Right atrium auricular region (tissue), 2 donors: Measurements from ENCODE around the gene SLC22A14. TPM values are rescaled to one million over a fixed set of nuclear protein-coding genes. Genes with fewer than 3 reads are reported as not detected.

ENCODE experiments used
- DNase-seq: peaks from one replicate; pipeline ENCODE4 v3.0.0-alpha.2; 2019; ENCODE audit warnings: low spot score
- H3K27ac ChIP-seq, 2 donors: fragments of 200-600 bp; sonication (generic); 1 replicate in 1 of 2; 2 replicates in 1 of 2; pipeline ENCODE4 v1.5.1; 2016 to 2019
- H3K27me3 ChIP-seq, 2 donors: fragments of 200-600 bp; sonication (generic); one replicate each; pipeline versions ENCODE4 v1.5.1 to v1.6.0; 2017 to 2019
- H3K36me3 ChIP-seq: fragments of 200-600 bp; sonication (generic); one replicate; pipeline ENCODE4 v1.5.1; 2016
- H3K4me1 ChIP-seq, 2 donors: fragments of 200-600 bp; sonication (generic); one replicate each; pipeline versions ENCODE4 v1.5.1 to v1.6.0; 2017 to 2019
- H3K4me3 ChIP-seq, 2 donors: fragments of 200-600 bp; sonication (generic); 1 replicate in 1 of 2; 2 replicates in 1 of 2; pipeline ENCODE4 v1.5.1; 2017 to 2019; ENCODE audit warnings: mild to moderate bottlenecking in 1 of 2, moderate library complexity in 1 of 2
- H3K9me3 ChIP-seq, 2 donors: fragments of 200-600 bp; sonication (generic); one replicate each; pipeline ENCODE4 v1.5.1; 2019
- CTCF ChIP-seq, 2 donors: fragments of 200-600 bp; sonication (generic); IDR thresholded peaks; one replicate each; pipeline ENCODE4 v1.5.1; 2019; ENCODE audit warnings: antibody characterized with exemption in 2 of 2
- total RNA-seq, 2 donors: library from RNA; depleted of rRNA; stranded (reverse); fragments of >200 nt; gene quantifications; one replicate each; pipeline ENCODE4 v1.1.0, GENCODE V29; 2016

SLC22A14 gene
- total RNA-seq, 2 donors from 2014 or later, result not detected

DNA sequence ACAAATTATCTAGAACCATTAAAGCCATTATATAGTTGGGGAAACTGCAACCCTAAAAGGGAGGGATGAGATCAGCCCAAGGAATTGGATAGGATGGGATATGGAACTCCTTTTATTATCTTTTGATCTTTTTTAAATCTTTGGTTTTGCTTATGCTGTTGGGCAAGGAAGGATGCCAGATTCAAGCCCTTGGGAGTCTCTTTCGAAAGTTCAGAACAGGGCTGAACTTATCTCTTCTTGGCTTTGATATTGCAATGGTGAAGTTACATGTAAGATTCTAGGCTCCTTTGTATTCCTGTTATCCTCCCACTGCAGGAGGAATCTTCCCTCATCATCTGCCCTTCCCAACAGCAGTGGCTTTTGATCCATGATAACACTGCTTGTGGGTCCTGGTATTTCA, 26.5 kb upstream of the SLC22A14 start:
- no peak for TF ChIP-seq CTCF (IDR thresholded peaks at IDR 0.05)

DNA sequence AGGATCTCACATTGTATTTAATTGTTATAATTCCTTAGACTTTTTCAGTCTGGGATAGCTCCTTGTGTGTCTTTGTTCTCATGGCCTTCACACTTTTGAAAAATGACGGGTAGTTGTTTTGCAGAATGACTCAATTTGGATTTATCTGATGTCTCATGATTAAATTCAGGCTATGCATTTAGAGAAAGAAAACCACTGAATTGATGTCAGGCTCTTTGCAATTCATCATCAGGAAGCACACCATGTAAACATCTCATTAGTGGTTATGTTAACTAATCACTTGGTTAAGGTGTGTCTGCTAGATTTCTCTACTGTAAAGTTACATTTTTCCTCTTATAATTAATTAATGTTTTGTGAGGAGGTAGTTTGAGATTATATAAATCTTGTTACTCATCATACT, 24.5 kb upstream of the SLC22A14 start:
- Histone ChIP-seq H3K27me3 (no peaks in the 10 kb centered on the region), H3K36me3 (peaks cover 28% of the 10 kb centered on the region), H3K27ac (no peak overlapping the region), H3K4me3 (no peak overlapping the region), H3K4me1 (no peaks in the 10 kb centered on the region), H3K9me3 (no peaks in the 10 kb centered on the region)
- no peak for DNase-seq
- no peak for TF ChIP-seq CTCF (IDR thresholded peaks at IDR 0.05)

More for the DNA sequence above, 26.5 kb upstream of the SLC22A14 start:
- Histone ChIP-seq H3K4me1 (no peaks in the 10 kb centered on the region), H3K36me3 (peaks cover 32% of the 10 kb centered on the region), H3K27ac (no peak overlapping the region), H3K9me3 (no peaks in the 10 kb centered on the region), H3K4me3 (no peak overlapping the region), H3K27me3 (no peaks in the 10 kb centered on the region)
- no peak for DNase-seq

DNA sequence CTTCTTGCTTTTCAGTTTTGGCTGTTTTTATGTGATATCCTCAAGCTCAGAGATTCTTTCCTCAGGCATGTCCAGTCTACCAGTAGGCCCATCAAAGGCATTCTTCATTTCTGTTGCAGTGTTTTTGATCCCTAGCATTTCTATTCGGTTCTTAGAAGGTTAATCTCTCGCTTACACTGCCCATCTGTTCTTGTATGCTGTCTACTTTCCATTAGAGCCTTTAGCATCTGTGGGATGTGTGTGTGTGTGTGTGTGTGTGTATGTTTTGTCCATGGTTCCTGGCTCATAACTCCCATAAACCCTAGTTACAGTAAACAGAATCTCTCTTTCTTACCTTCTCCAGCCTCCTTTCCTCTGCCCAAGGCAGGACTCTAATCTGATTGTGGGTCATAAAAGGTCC, 21.6 kb upstream of the SLC22A14 start:
- no peaks in the 10 kb centered on the region for H3K9me3 ChIP-seq
- H3K36me3 ChIP-seq, result peaks cover 9% of the 10 kb centered on the region
- no peak for DNase-seq
- no peak for TF ChIP-seq CTCF (IDR thresholded peaks at IDR 0.05)
- H3K27me3 ChIP-seq, result no peaks in the 10 kb centered on the region
- no peak overlapping the region for H3K27ac ChIP-seq
- peaks cover 0 to 12% of the 10 kb centered on the region in 2 donors for H3K4me1 ChIP-seq
- H3K4me3 ChIP-seq, result no peak overlapping the region

- Histone ChIP-seq H3K4me1 (peaks cover 0 to 12% of the 10 kb centered on the region in 2 donors), H3K9me3 (no peaks in the 10 kb centered on the region), H3K36me3 (peaks cover 9% of the 10 kb centered on the region), H3K27me3 (no peaks in the 10 kb centered on the region), H3K4me3 (no peak overlapping the region), H3K27ac (no peak overlapping the region)
- no peak for TF ChIP-seq CTCF (IDR thresholded peaks at IDR 0.05)
- DNase-seq, result no peak
Measured at GRCh38 chr3:38264353-38264771, 17.7 kb upstream of the SLC22A14 start.

DNA sequence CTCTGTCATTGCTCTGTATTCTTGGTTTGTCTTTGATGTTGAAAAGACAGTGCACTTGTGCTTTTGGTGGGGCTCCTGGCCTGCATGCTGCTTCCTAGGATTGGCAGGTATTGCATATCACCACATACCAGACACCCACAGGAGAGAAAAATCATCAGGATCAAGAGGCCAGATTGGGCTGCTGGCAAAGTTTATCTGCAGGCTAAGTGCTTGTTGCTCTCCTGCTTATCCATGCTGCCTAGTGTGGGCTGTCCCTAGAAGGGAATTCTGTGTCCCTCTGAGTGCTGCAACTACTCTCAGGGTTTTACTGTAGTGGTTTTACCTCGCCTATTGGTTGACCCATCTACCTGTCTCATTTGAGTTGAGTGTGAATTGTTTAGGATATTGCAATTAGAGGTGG, 17.3 kb upstream of the SLC22A14 start:
- no peaks in the 10 kb centered on the region for H3K9me3 ChIP-seq
- DNase-seq, result no peak
- H3K4me3 ChIP-seq, result no peak overlapping the region
- no peak for TF ChIP-seq CTCF (IDR thresholded peaks at IDR 0.05)
- no peak overlapping the region for H3K27ac ChIP-seq
- H3K27me3 ChIP-seq, result no peaks in the 10 kb centered on the region
- peaks cover 0 to 12% of the 10 kb centered on the region in 2 donors for H3K4me1 ChIP-seq
- peaks cover 9% of the 10 kb centered on the region for H3K36me3 ChIP-seq

GRCh38 chr3:38265604-38266307, 16.3 kb upstream of the SLC22A14 start, which contains the start of gene SLC22A13:
TSS of gene SLC22A13 (plus strand) at chr3:38265812. CDS start at chr3:38265861, 49 bp downstream.
- no peak within 1 kb of the TSS for H3K4me3 ChIP-seq
- no peaks in the 10 kb centered on the region for H3K9me3 ChIP-seq
- TF ChIP-seq CTCF (IDR thresholded peaks at IDR 0.05), result no peak
- H3K36me3 ChIP-seq, result peaks cover 5% of the 10 kb centered on the region
- no peaks in the 10 kb centered on the region for H3K27me3 ChIP-seq
- peaks cover 0 to 12% of the 10 kb centered on the region in 2 donors for H3K4me1 ChIP-seq
- H3K27ac ChIP-seq, result no peak within 1 kb of the TSS
- DNase-seq, result no peak
